Measurements from ENCODE around the gene KNTC1.
"Not testable (repeated sequence)": the region's sequence is repeated elsewhere in the genome, so short reads cannot be mapped to it uniquely, and the experiment has no call there.

The KNTC1 gene

GRCh38 chr12:122526683-122527477 is at the start of gene KNTC1, which contains the start of gene RSRC2:
Gene KNTC1 (plus strand): TSS chr12:122527249. CDS start chr12:122530064, 2,815 bp downstream.
Gene RSRC2 (minus strand): TSS chr12:122526936. CDS start chr12:122526853, 83 bp downstream.
- H3K4me3 ChIP-seq (ENCODE audit: low read depth, low read length) = peak within 1 kb of the TSS; percentile 94
- peak; percentile 99 for DNase-seq (ENCODE audit: low read depth)
- TF ChIP-seq CTCF (IDR thresholded peaks at IDR 0.05; ENCODE audit: low read depth, low read length, missing control alignments) = no peak
- in situ Hi-C loops (cut with HindIII; ENCODE audit: low sequenced_read_pairs) = no loop called here

- H3K4me3 ChIP-seq (ENCODE audit: low read depth, low read length) = no peak overlapping the region
- TF ChIP-seq CTCF (IDR thresholded peaks at IDR 0.05; ENCODE audit: low read depth, low read length, missing control alignments) = no peak
- in situ Hi-C loops (cut with HindIII; ENCODE audit: low sequenced_read_pairs) = no loop called here
- no peak for DNase-seq (ENCODE audit: low read depth)
Observed at GRCh38 chr12:122480753-122481152, 46.3 kb upstream of the KNTC1 start.

- in situ Hi-C loops (cut with HindIII; ENCODE audit: low sequenced_read_pairs) = no loop called here
- H3K4me3 ChIP-seq (ENCODE audit: low read depth, low read length) = no peak overlapping the region
- no peak for DNase-seq (ENCODE audit: low read depth)
- TF ChIP-seq CTCF (IDR thresholded peaks at IDR 0.05; ENCODE audit: low read depth, low read length, missing control alignments) = no peak
Observed at GRCh38 chr12:122481861-122482260, 45.2 kb upstream of the KNTC1 start.

GRCh38 chr12:122483969-122484368 is 43.1 kb upstream of the KNTC1 start:
- H3K4me3 ChIP-seq (ENCODE audit: low read depth, low read length) = no peak overlapping the region
- no peak for DNase-seq (ENCODE audit: low read depth)
- no peak for TF ChIP-seq CTCF (IDR thresholded peaks at IDR 0.05; ENCODE audit: low read depth, low read length, missing control alignments)
- in situ Hi-C loops (cut with HindIII; ENCODE audit: low sequenced_read_pairs) = no loop called here

- in situ Hi-C loops (cut with HindIII; ENCODE audit: low sequenced_read_pairs); DNase-seq (ENCODE audit: low read depth); H3K4me3 ChIP-seq (ENCODE audit: low read depth, low read length): not testable (repeated sequence)
Observed at GRCh38 chr12:122484385-122484784, 42.7 kb upstream of the KNTC1 start.

- H3K4me3 ChIP-seq (ENCODE audit: low read depth, low read length); in situ Hi-C loops (cut with HindIII; ENCODE audit: low sequenced_read_pairs); DNase-seq (ENCODE audit: low read depth): not testable (repeated sequence)
Observed at GRCh38 chr12:122486360-122486759, 40.7 kb upstream of the KNTC1 start.

GRCh38 chr12:122486805-122487426 is 40.1 kb upstream of the KNTC1 start:
- TF ChIP-seq CTCF (IDR thresholded peaks at IDR 0.05; ENCODE audit: low read depth, low read length, missing control alignments) = no peak
- in situ Hi-C loops (cut with HindIII; ENCODE audit: low sequenced_read_pairs) = no loop called here
- H3K4me3 ChIP-seq (ENCODE audit: low read depth, low read length) = no peak overlapping the region
- DNase-seq (ENCODE audit: low read depth) = no peak

GRCh38 chr12:122487807-122488206 is 39.2 kb upstream of the KNTC1 start:
- H3K4me3 ChIP-seq (ENCODE audit: low read depth, low read length); DNase-seq (ENCODE audit: low read depth); in situ Hi-C loops (cut with HindIII; ENCODE audit: low sequenced_read_pairs): not testable (repeated sequence)
